ENCODE results near the gene GRAP2.

- TF ChIP-seq CTCF (IDR thresholded peaks at IDR 0.05) (no peak), POLR2A (IDR thresholded peaks at IDR 0.05) (no peak)
Measured at GRCh38 chr22:39984006-39984405, 83.1 kb downstream of the GRAP2 start.
